HCT116 (cell line): ENCODE results near the gene PPP1R27.
"Not testable (repeated sequence)": the region's sequence is repeated elsewhere in the genome, so short reads cannot be mapped to it uniquely, and the experiment has no call there.

Source experiments
- CBX3 ChIP-seq: IDR thresholded peaks from 2 replicates; pipeline ENCODE4 v1.6.1; 2012; ENCODE audit warnings: low read depth
- CEBPB ChIP-seq: IDR thresholded peaks from 2 replicates; pipeline ENCODE4 v1.6.1; 2012; ENCODE audit warnings: low read depth
- EZH2 ChIP-seq: fragments of 200-600 bp; sonication (generic); IDR thresholded peaks from 2 replicates; pipeline ENCODE4 v1.6.1; 2017; ENCODE audit warnings: antibody characterized with exemption, mixed run types
- EZH2phosphoT487 ChIP-seq: fragments of 200-600 bp; IDR thresholded peaks from 2 replicates; pipeline ENCODE4 v1.6.1; 2018; ENCODE audit warnings: antibody characterized with exemption, borderline replicate concordance
- FOSL1 ChIP-seq: IDR thresholded peaks from 2 replicates; pipeline ENCODE4 v1.6.1; 2012; ENCODE audit warnings: low read depth
- POLR2AphosphoS5 ChIP-seq: IDR thresholded peaks from 2 replicates; pipeline ENCODE4 v1.6.1; 2011; ENCODE audit warnings: mild to moderate bottlenecking, low read depth, low read length, moderate library complexity
- RAD21 ChIP-seq: IDR thresholded peaks from 2 replicates; pipeline ENCODE4 v1.6.1; 2012; ENCODE audit warnings: low read depth, mild to moderate bottlenecking
- REST ChIP-seq: IDR thresholded peaks from 2 replicates; pipeline ENCODE4 v1.6.1; 2012; ENCODE audit warnings: low read depth
- SP1 ChIP-seq: IDR thresholded peaks from 2 replicates; pipeline ENCODE4 v1.6.1; 2012; ENCODE audit warnings: low read depth
- ZNF274 ChIP-seq: fragments of 200-500 bp; sonication (Bioruptor generic); IDR thresholded peaks from 2 replicates; pipeline ENCODE4 v1.6.1; 2014; ENCODE audit warnings: mild to moderate bottlenecking, low read depth, low read length, inconsistent platforms
- TF ChIP-seq, protein P1 (sequence below), 3 experiments: fragments of 200-600 bp in 1 of 3; sonication (generic) in 1 of 3; IDR thresholded peaks in 2 of 3; conservative IDR thresholded peaks in 1 of 3; 2 replicates each; pipeline ENCODE4 v1.5.1; 2012 to 2017; ENCODE audit warnings: low read depth in 2 of 3, low read length in 2 of 3, antibody characterized with exemption in 1 of 3, borderline replicate concordance in 1 of 3, control low read depth in 1 of 3, mild to moderate bottlenecking in 1 of 3, mixed read lengths in 1 of 3, mixed run types in 1 of 3, moderate library complexity in 1 of 3; ENCODE audit not compliant: insufficient read depth in 1 of 3
- TF ChIP-seq, protein P2 (sequence below): IDR thresholded peaks from 2 replicates; pipeline ENCODE4 v1.6.1; 2012

GRCh38 chr17:81840059-81840458 is 5.2 kb upstream of the PPP1R27 start:
- TF ChIP-seq, protein P1, sequence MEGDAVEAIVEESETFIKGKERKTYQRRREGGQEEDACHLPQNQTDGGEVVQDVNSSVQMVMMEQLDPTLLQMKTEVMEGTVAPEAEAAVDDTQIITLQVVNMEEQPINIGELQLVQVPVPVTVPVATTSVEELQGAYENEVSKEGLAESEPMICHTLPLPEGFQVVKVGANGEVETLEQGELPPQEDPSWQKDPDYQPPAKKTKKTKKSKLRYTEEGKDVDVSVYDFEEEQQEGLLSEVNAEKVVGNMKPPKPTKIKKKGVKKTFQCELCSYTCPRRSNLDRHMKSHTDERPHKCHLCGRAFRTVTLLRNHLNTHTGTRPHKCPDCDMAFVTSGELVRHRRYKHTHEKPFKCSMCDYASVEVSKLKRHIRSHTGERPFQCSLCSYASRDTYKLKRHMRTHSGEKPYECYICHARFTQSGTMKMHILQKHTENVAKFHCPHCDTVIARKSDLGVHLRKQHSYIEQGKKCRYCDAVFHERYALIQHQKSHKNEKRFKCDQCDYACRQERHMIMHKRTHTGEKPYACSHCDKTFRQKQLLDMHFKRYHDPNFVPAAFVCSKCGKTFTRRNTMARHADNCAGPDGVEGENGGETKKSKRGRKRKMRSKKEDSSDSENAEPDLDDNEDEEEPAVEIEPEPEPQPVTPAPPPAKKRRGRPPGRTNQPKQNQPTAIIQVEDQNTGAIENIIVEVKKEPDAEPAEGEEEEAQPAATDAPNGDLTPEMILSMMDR (IDR thresholded peaks at IDR 0.05 in 2 of 3, conservative IDR thresholded peaks at IDR 0.05 in 1 of 3; ENCODE audit: borderline replicate concordance in 1 of 3, insufficient read depth in 1 of 3, low read depth in 2 of 3, low read length in 2 of 3), result not testable (repeated sequence)
- TF ChIP-seq SP1, POLR2AphosphoS5, CEBPB, REST, EZH2, EZH2phosphoT487, RAD21, CBX3, ZNF274, FOSL1: not testable (repeated sequence)
- TF ChIP-seq, protein P2, sequence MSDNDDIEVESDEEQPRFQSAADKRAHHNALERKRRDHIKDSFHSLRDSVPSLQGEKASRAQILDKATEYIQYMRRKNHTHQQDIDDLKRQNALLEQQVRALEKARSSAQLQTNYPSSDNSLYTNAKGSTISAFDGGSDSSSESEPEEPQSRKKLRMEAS, result not testable (repeated sequence)
